GM23338 (cell line): ENCODE results near the gene WSB2. TPM values are rescaled to one million over a fixed set of nuclear protein-coding genes. Genes with fewer than 3 reads are reported as not detected.

ENCODE experiments used
- ATAC-seq: fragments of 200-7000 bp; cut with Tn5 transposase; 3 replicates; pipeline ENCODE4 v1.9.1; 2020
- DNase-seq: peaks from one replicate; pipeline ENCODE4 v3.0.0-alpha.2; 2015; ENCODE audit warnings: low spot score
- H2AFZ ChIP-seq: fragments of 200-600 bp; sonication (generic); 2 replicates; pipeline ENCODE4 v1.8.0; 2016; ENCODE audit warnings: antibody characterized with exemption, mild to moderate bottlenecking, moderate library complexity
- H3F3A ChIP-seq: fragments of 200-600 bp; sonication (generic); replicated peaks from 2 replicates; pipeline ENCODE4 v1.8.0; 2017; ENCODE audit warnings: antibody characterized with exemption, mixed run types, low read depth
- H3K27ac ChIP-seq: fragments of 200-600 bp; sonication (generic); 2 replicates; pipeline ENCODE4 v1.6.1; 2016; ENCODE audit warnings: low read depth
- H3K27me3 ChIP-seq: fragments of 200-600 bp; sonication (generic); 2 replicates; pipeline ENCODE4 v1.8.0; 2016; ENCODE audit warnings: mild to moderate bottlenecking, mixed run types, moderate library complexity; ENCODE audit not compliant: insufficient read depth
- H3K36me3 ChIP-seq: fragments of 200-600 bp; sonication (generic); 2 replicates; pipeline ENCODE4 v1.8.0; 2016; ENCODE audit warnings: mild to moderate bottlenecking; ENCODE audit not compliant: insufficient read depth
- H3K4me1 ChIP-seq: fragments of 200-600 bp; sonication (generic); 2 replicates; pipeline ENCODE4 v1.8.0; 2016; ENCODE audit warnings: mild to moderate bottlenecking, moderate library complexity; ENCODE audit not compliant: insufficient read depth
- H3K4me2 ChIP-seq: fragments of 200-600 bp; sonication (generic); 2 replicates; pipeline ENCODE4 v1.7.1; 2017; ENCODE audit warnings: mixed run types
- H3K4me3 ChIP-seq: fragments of 200-600 bp; sonication (generic); 2 replicates; pipeline ENCODE4 v1.6.1; 2016; ENCODE audit warnings: mixed run types
- H3K79me2 ChIP-seq: fragments of 200-600 bp; sonication (generic); replicated peaks from 2 replicates; pipeline ENCODE4 v1.8.0; 2017; ENCODE audit warnings: mild to moderate bottlenecking; ENCODE audit not compliant: insufficient read depth
- H3K9me2 ChIP-seq: fragments of 200-600 bp; sonication (generic); 2 replicates; pipeline ENCODE4 v1.8.0; 2017; ENCODE audit not compliant: insufficient read depth
- H4K20me1 ChIP-seq: fragments of 200-600 bp; sonication (generic); replicated peaks from 2 replicates; pipeline ENCODE4 v1.8.0; 2017; ENCODE audit warnings: mild to moderate bottlenecking; ENCODE audit not compliant: insufficient read depth
- H3K27ac Mint-ChIP-seq: 2 replicates; pipeline ENCODE4 v1.8.0; 2020; ENCODE audit warnings: inconsistent platforms, mild to moderate bottlenecking, moderate library complexity, mixed read lengths
- H3K27me3 Mint-ChIP-seq: 3 replicates; pipeline ENCODE4 v1.8.0; 2022; ENCODE audit warnings: low read depth, mild to moderate bottlenecking, moderate library complexity, mixed read lengths, inconsistent platforms; ENCODE audit not compliant: insufficient read depth, poor library complexity
- H3K36me3 Mint-ChIP-seq: 3 replicates; pipeline ENCODE4 v1.8.0; 2021; ENCODE audit warnings: low read depth, mild to moderate bottlenecking, inconsistent platforms, moderate library complexity, mixed read lengths
- H3K4me1 Mint-ChIP-seq: 3 replicates; pipeline ENCODE4 v1.8.0; 2020; ENCODE audit warnings: mild to moderate bottlenecking, inconsistent platforms, mixed read lengths
- H3K4me3 Mint-ChIP-seq: 3 replicates; pipeline ENCODE4 v1.8.0; 2021; ENCODE audit warnings: moderate library complexity, mild to moderate bottlenecking, inconsistent platforms, mixed read lengths
- H3K9me3 Mint-ChIP-seq: 3 replicates; pipeline ENCODE4 v1.8.0; 2020; ENCODE audit warnings: moderate library complexity, mild to moderate bottlenecking, inconsistent platforms, mixed read lengths
- CREB1 ChIP-seq: fragments of 250-450 bp; sonication (Bioruptor Pico); IDR thresholded peaks from 2 replicates; pipeline ENCODE4 v1.5.0; 2020; ENCODE audit warnings: low read depth, mild to moderate bottlenecking, moderate library complexity
- EZH2 ChIP-seq: fragments of 200-600 bp; sonication (generic); IDR thresholded peaks from one replicate; pipeline ENCODE4 v1.8.0; 2017; ENCODE audit warnings: antibody characterized with exemption, mild to moderate bottlenecking, low read depth; ENCODE audit not compliant: unreplicated experiment
- EZH2phosphoT487 ChIP-seq: fragments of 200-600 bp; sonication (generic); IDR thresholded peaks from one replicate; pipeline ENCODE4 v1.8.1; 2018; ENCODE audit warnings: antibody characterized with exemption; ENCODE audit not compliant: unreplicated experiment
- JUNB ChIP-seq: IDR thresholded peaks from one replicate; pipeline ENCODE4 v1.6.1; 2016; ENCODE audit warnings: antibody characterized with exemption; ENCODE audit not compliant: unreplicated experiment
- NANOG ChIP-seq: IDR thresholded peaks from 2 replicates; pipeline ENCODE4 v1.6.1; 2016; ENCODE audit warnings: antibody characterized with exemption, borderline replicate concordance
- POLR2AphosphoS5 ChIP-seq: IDR thresholded peaks from 2 replicates; pipeline ENCODE4 v1.6.1; 2016; ENCODE audit warnings: antibody characterized with exemption, low read depth
- STAT1 ChIP-seq: IDR thresholded peaks from one replicate; pipeline ENCODE4 v1.6.1; 2016; ENCODE audit warnings: antibody characterized with exemption; ENCODE audit not compliant: unreplicated experiment
- ZNF114 ChIP-seq: fragments of 250-450 bp; sonication (Bioruptor Pico); IDR thresholded peaks from 2 replicates; pipeline ENCODE4 v1.5.0; 2020; ENCODE audit warnings: mild to moderate bottlenecking, moderate library complexity
- ZNF331 ChIP-seq: fragments of 250-450 bp; sonication (Bioruptor Pico); IDR thresholded peaks from 2 replicates; pipeline ENCODE4 v1.5.0; 2020; ENCODE audit warnings: low read depth, mild to moderate bottlenecking, moderate library complexity
- polyA plus RNA-seq: library from polyadenylated mRNA; unstranded; fragments of >200 nt; fragmentation: Nextera tagmentation; extraction: Ambion mirVana; gene quantifications from 2 replicates; pipeline ENCODE4 v1.2.1, GENCODE V29; 2016
- total RNA-seq: library from RNA; depleted of rRNA; stranded (reverse); fragments of >200 nt; shearing (Covaris generic); gene quantifications from 2 replicates; pipeline ENCODE4 v1.2.3, GENCODE V29; 2014
- TF ChIP-seq, protein P1 (sequence below): fragments of 250-450 bp; sonication (Bioruptor Pico); IDR thresholded peaks from 2 replicates; pipeline ENCODE4 v1.5.0; 2020; ENCODE audit warnings: mild to moderate bottlenecking, moderate library complexity
- TF ChIP-seq, protein P2 (sequence below): IDR thresholded peaks from 2 replicates; pipeline ENCODE4 v1.6.1; 2016; ENCODE audit warnings: antibody characterized with exemption
- TF ChIP-seq, protein P3 (sequence below): IDR thresholded peaks from one replicate; pipeline ENCODE4 v1.6.1; 2018; ENCODE audit warnings: antibody characterized with exemption; ENCODE audit not compliant: unreplicated experiment
- TF ChIP-seq, protein P4 (sequence below), 2 experiments: fragments of 200-600 bp in 1 of 2; sonication (generic) in 1 of 2; conservative IDR thresholded peaks; 2 replicates each; pipeline versions ENCODE4 v1.5.1 to v1.6.1; 2016 to 2017; ENCODE audit warnings: antibody characterized with exemption in 2 of 2, low read depth in 2 of 2, mild to moderate bottlenecking in 2 of 2, moderate library complexity in 1 of 2

WSB2 gene
- total and polyA plus RNA-seq, 2 experiments from 2014 or later = 36.6 to 60.8 TPM

DNA sequence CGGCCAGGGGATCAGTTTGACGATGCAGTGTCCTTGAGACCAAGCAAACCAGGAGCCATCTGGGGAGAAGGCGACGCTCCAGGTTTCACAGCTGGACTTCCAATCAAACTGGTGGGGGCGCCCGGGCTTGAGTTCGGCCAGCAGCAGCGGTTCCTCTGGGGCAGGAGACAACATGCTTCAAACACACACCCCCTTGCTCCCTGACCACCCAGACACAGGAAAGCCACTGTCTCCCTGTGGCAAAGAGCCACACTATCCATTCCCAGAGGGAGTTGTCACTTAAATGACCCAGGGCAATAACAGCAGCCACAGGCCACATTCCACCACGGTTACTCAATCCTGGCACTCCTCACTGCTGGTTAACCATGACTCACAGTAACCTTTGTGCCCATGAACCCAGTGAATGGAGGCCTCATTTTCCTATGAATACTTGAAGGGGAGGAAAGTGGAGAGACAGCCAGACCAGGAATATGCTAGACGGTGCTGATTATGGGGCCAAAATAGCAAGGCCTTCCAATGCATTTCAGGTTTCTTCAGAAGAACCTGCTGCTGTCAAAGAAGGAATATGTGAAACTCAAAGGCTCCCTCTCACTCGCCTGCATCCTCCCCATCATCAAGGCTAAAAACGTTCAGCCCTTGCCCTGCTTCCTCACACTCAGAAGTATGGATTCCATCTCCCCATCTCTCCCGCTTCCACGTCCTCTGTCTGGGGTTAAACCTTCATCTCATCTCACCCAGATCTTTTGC lies 8.5 kb downstream of the WSB2 start:
- Histone ChIP-seq H4K20me1 (peaks cover 17% of the 10 kb centered on the region; the same call in 1 of the 2 replicates), H3K27ac (peak overlapping the region; percentile 18), H3K4me2 (no peak overlapping the region), H3K36me3 (peaks cover 19% of the 10 kb centered on the region; the same call in 1 of the 2 replicates), H3K27me3 (no peaks in the 10 kb centered on the region), H3K4me3 (no peak overlapping the region), H2AFZ (no peak overlapping the region), H3K9me2 (no peaks in the 10 kb centered on the region), H3K79me2 (peaks cover 60% of the 10 kb centered on the region), H3F3A (peaks cover 12% of the 10 kb centered on the region; the same call in 1 of the 2 replicates), H3K4me1 (no peaks in the 10 kb centered on the region)
- TF ChIP-seq ZNF114 (CRISPR knock-in tag) (no peak), EZH2phosphoT487 (no peak), POLR2AphosphoS5 (no peak), ZNF331 (no peak), STAT1 (no peak), CREB1 (no peak), EZH2 (no peak), NANOG (no peak), JUNB (no peak)
- TF ChIP-seq, protein P1, sequence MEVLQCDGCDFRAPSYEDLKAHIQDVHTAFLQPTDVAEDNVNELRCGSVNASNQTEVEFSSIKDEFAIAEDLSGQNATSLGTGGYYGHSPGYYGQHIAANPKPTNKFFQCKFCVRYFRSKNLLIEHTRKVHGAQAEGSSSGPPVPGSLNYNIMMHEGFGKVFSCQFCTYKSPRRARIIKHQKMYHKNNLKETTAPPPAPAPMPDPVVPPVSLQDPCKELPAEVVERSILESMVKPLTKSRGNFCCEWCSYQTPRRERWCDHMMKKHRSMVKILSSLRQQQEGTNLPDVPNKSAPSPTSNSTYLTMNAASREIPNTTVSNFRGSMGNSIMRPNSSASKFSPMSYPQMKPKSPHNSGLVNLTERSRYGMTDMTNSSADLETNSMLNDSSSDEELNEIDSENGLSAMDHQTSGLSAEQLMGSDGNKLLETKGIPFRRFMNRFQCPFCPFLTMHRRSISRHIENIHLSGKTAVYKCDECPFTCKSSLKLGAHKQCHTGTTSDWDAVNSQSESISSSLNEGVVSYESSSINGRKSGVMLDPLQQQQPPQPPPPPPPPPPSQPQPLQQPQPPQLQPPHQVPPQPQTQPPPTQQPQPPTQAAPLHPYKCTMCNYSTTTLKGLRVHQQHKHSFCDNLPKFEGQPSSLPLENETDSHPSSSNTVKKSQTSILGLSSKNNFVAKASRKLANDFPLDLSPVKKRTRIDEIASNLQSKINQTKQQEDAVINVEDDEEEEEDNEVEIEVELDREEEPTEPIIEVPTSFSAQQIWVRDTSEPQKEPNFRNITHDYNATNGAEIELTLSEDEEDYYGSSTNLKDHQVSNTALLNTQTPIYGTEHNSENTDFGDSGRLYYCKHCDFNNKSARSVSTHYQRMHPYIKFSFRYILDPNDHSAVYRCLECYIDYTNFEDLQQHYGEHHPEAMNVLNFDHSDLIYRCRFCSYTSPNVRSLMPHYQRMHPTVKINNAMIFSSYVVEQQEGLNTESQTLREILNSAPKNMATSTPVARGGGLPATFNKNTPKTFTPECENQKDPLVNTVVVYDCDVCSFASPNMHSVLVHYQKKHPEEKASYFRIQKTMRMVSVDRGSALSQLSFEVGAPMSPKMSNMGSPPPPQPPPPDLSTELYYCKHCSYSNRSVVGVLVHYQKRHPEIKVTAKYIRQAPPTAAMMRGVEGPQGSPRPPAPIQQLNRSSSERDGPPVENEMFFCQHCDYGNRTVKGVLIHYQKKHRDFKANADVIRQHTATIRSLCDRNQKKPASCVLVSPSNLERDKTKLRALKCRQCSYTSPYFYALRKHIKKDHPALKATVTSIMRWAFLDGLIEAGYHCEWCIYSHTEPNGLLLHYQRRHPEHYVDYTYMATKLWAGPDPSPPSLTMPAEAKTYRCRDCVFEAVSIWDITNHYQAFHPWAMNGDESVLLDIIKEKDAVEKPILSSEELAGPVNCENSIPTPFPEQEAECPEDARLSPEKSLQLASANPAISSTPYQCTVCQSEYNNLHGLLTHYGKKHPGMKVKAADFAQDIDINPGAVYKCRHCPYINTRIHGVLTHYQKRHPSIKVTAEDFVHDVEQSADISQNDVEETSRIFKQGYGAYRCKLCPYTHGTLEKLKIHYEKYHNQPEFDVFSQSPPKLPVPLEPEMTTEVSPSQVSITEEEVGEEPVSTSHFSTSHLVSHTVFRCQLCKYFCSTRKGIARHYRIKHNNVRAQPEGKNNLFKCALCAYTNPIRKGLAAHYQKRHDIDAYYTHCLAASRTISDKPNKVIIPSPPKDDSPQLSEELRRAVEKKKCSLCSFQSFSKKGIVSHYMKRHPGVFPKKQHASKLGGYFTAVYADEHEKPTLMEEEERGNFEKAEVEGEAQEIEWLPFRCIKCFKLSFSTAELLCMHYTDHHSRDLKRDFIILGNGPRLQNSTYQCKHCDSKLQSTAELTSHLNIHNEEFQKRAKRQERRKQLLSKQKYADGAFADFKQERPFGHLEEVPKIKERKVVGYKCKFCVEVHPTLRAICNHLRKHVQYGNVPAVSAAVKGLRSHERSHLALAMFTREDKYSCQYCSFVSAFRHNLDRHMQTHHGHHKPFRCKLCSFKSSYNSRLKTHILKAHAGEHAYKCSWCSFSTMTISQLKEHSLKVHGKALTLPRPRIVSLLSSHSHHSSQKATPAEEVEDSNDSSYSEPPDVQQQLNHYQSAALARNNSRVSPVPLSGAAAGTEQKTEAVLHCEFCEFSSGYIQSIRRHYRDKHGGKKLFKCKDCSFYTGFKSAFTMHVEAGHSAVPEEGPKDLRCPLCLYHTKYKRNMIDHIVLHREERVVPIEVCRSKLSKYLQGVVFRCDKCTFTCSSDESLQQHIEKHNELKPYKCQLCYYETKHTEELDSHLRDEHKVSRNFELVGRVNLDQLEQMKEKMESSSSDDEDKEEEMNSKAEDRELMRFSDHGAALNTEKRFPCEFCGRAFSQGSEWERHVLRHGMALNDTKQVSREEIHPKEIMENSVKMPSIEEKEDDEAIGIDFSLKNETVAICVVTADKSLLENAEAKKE = no peak
- TF ChIP-seq, protein P2, sequence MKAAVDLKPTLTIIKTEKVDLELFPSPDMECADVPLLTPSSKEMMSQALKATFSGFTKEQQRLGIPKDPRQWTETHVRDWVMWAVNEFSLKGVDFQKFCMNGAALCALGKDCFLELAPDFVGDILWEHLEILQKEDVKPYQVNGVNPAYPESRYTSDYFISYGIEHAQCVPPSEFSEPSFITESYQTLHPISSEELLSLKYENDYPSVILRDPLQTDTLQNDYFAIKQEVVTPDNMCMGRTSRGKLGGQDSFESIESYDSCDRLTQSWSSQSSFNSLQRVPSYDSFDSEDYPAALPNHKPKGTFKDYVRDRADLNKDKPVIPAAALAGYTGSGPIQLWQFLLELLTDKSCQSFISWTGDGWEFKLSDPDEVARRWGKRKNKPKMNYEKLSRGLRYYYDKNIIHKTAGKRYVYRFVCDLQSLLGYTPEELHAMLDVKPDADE = no peak
- TF ChIP-seq, protein P3, sequence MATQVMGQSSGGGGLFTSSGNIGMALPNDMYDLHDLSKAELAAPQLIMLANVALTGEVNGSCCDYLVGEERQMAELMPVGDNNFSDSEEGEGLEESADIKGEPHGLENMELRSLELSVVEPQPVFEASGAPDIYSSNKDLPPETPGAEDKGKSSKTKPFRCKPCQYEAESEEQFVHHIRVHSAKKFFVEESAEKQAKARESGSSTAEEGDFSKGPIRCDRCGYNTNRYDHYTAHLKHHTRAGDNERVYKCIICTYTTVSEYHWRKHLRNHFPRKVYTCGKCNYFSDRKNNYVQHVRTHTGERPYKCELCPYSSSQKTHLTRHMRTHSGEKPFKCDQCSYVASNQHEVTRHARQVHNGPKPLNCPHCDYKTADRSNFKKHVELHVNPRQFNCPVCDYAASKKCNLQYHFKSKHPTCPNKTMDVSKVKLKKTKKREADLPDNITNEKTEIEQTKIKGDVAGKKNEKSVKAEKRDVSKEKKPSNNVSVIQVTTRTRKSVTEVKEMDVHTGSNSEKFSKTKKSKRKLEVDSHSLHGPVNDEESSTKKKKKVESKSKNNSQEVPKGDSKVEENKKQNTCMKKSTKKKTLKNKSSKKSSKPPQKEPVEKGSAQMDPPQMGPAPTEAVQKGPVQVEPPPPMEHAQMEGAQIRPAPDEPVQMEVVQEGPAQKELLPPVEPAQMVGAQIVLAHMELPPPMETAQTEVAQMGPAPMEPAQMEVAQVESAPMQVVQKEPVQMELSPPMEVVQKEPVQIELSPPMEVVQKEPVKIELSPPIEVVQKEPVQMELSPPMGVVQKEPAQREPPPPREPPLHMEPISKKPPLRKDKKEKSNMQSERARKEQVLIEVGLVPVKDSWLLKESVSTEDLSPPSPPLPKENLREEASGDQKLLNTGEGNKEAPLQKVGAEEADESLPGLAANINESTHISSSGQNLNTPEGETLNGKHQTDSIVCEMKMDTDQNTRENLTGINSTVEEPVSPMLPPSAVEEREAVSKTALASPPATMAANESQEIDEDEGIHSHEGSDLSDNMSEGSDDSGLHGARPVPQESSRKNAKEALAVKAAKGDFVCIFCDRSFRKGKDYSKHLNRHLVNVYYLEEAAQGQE = no peak
- TF ChIP-seq, protein P4, sequence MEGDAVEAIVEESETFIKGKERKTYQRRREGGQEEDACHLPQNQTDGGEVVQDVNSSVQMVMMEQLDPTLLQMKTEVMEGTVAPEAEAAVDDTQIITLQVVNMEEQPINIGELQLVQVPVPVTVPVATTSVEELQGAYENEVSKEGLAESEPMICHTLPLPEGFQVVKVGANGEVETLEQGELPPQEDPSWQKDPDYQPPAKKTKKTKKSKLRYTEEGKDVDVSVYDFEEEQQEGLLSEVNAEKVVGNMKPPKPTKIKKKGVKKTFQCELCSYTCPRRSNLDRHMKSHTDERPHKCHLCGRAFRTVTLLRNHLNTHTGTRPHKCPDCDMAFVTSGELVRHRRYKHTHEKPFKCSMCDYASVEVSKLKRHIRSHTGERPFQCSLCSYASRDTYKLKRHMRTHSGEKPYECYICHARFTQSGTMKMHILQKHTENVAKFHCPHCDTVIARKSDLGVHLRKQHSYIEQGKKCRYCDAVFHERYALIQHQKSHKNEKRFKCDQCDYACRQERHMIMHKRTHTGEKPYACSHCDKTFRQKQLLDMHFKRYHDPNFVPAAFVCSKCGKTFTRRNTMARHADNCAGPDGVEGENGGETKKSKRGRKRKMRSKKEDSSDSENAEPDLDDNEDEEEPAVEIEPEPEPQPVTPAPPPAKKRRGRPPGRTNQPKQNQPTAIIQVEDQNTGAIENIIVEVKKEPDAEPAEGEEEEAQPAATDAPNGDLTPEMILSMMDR (conservative IDR thresholded peaks at IDR 0.05; ENCODE audit: low read depth in 2 of 2) = no peak
- DNase-seq = peak; percentile 4
- peaks cover 19% of the 10 kb centered on the region for H3K4me1 Mint-ChIP-seq
- peaks cover 2% of the 10 kb centered on the region for H3K27me3 Mint-ChIP-seq
- H3K9me3 Mint-ChIP-seq = no peaks in the 10 kb centered on the region
- H3K36me3 Mint-ChIP-seq = peaks cover 45% of the 10 kb centered on the region
- 0 out of 2 replicates have a peak overlapping the region, but pooled peaks have one; percentile 8 for H3K27ac Mint-ChIP-seq
- H3K4me3 Mint-ChIP-seq = no peak overlapping the region
- ATAC-seq = no peak
